Measurements from ENCODE around the gene MCF2L. TPM values are rescaled to one million over a fixed set of nuclear protein-coding genes. Genes with fewer than 3 reads are reported as not detected.

The MCF2L gene
- total RNA-seq, 4 donors from 2014 or later: 25.0 to 103 (median 61.0) TPM

DNA sequence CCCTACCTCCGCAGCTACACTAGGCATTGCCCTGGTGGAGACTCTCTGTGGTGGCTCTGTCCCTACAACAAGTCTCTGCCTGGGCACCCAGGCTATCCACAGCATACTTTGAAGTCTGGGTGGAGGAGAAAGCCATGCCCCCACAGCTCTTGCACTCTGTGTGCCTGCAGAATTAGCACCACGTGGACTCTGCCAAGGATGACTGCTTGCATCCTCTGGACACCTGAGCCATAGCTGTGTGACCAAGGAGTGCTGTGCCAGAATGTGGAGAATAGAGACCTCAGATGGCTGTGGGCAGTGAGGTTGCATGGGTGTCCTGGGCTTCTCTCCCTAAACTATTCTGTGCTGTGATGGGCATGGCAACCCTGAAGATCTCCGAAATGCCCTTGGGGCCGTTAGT, 21.2 kb upstream of the MCF2L start:
- no peak overlapping the region for H3K4me3 ChIP-seq
- DNase-seq: no peak
- H3K27ac ChIP-seq: no peak overlapping the region
- TF ChIP-seq POLR2A (IDR thresholded peaks at IDR 0.05) (no peak), CTCF (IDR thresholded peaks at IDR 0.05) (no peak)
- no peaks in the 10 kb centered on the region for H3K4me1 ChIP-seq
- intact Hi-C loops (cut with DNase I; ENCODE audit: low total_unique reads): no loop called here
- no peaks in the 10 kb centered on the region for H3K36me3 ChIP-seq
- H3K9me3 ChIP-seq: no peaks in the 10 kb centered on the region
- no peaks in the 10 kb centered on the region for H3K27me3 ChIP-seq

DNA sequence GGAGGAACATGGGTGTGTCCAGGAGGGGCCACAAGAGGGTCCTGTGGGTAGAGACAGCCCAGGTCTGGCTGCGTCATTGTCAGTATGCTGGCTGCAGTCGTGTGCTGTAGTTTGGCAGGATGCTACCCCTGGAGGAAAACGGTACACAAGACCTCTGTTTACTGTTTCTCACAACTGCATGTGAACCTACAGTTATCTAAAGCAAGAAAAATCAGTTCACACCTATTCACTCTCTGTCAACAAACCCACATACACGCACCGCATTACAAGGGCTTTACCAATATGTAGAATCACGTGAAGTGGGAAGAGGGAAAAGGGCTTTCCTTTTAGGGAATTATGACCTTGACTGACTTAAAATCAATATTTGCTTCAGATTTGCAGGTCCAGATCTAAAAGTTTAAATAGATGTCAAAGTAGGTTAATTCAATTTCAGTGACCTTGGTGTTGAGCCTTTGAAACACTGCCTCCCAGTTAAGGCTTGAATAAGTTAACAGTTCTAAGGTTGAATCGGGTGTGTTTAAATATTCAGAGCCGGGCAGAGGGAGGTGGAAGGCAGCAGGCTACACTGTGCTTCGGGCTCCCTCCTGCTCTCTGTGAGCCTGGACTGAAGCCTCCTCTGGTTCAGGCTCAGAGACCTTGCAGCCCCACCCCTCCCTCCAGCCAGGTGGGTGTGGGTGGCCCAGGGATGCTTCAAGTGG, 17.2 kb upstream of the MCF2L start:
- no peaks in the 10 kb centered on the region for H3K36me3 ChIP-seq
- no peak overlapping the region for H3K27ac ChIP-seq
- TF ChIP-seq POLR2A (IDR thresholded peaks at IDR 0.05) (no peak), CTCF (IDR thresholded peaks at IDR 0.05) (no peak)
- no peak for DNase-seq
- no peak overlapping the region for H3K4me3 ChIP-seq
- no peaks in the 10 kb centered on the region for H3K4me1 ChIP-seq
- no peaks in the 10 kb centered on the region for H3K27me3 ChIP-seq
- no peaks in the 10 kb centered on the region for H3K9me3 ChIP-seq
- intact Hi-C loops (cut with DNase I; ENCODE audit: low total_unique reads): no loop called here

GRCh38 chr13:112952759-112953551, 16.1 kb upstream of the MCF2L start:
- Histone ChIP-seq H3K27me3 (no peaks in the 10 kb centered on the region), H3K36me3 (no peaks in the 10 kb centered on the region), H3K4me1 (no peaks in the 10 kb centered on the region), H3K9me3 (no peaks in the 10 kb centered on the region), H3K4me3 (no peak overlapping the region), H3K27ac (no peak overlapping the region)
- DNase-seq: no peak
- intact Hi-C loops (cut with DNase I; ENCODE audit: low total_unique reads): no loop called here
- no peak for TF ChIP-seq CTCF (IDR thresholded peaks at IDR 0.05)
- TF ChIP-seq POLR2A (IDR thresholded peaks at IDR 0.05): no peak

DNA sequence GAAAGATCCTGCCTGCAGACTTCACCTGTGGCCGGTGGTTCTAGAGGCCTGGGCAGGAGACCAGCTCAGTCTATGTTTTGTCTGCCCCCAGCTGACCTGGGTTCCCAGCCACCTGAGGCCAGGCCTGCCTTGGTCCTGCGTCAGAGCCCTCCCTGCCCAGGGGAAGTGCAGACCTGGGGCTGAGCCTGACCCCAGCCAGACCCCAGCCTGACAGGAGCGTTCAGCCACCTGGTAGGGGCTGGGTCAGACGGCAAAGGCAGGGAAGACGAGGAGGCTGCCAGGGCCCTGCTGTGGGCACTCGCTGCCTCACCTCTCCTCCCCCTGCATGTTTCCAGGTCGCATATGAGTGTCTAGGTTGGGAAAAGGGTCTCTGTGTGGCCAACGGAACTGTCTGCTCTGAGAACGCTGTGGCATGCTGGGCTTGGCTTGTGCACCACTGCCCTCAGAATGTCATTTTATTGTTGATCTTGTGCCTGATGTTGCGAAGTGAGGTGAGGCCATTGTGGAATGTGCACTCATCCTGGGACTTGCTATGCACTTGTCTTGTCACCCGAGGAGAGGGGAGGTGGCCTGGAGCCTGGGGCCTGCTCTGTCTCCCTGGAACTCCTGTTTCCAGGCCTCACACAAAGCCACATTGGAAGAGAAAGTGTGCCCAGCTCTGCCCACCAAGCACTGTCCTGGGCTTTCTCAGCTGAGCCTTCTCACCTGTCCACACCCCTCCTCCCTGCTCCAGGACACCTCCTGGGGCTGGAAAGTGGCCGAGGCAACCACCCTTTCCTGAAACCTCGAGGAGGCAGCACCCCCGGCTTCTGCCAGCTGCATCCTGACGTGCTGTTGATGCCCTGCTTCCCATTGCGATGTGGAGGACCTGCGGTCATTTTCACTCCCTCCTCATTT, 15.2 kb upstream of the MCF2L start:
- no peaks in the 10 kb centered on the region for H3K9me3 ChIP-seq
- no peaks in the 10 kb centered on the region for H3K36me3 ChIP-seq
- no peaks in the 10 kb centered on the region for H3K4me1 ChIP-seq
- DNase-seq: no peak
- no peak overlapping the region for H3K4me3 ChIP-seq
- no peak overlapping the region for H3K27ac ChIP-seq
- no peaks in the 10 kb centered on the region for H3K27me3 ChIP-seq
- intact Hi-C loops (cut with DNase I; ENCODE audit: low total_unique reads): no loop called here
- no peak for TF ChIP-seq CTCF (IDR thresholded peaks at IDR 0.05)
- no peak for TF ChIP-seq POLR2A (IDR thresholded peaks at IDR 0.05)
